HG03064 (cell line): ENCODE results near the gene RPS2.

Experiments
- ATAC-seq: cut with Tn5 transposase; IDR thresholded peaks from one replicate; pipeline ENCODE4 v1.9.1; 2021; ENCODE audit warnings: low read depth; ENCODE audit not compliant: unreplicated experiment

RPS2 gene

DNA sequence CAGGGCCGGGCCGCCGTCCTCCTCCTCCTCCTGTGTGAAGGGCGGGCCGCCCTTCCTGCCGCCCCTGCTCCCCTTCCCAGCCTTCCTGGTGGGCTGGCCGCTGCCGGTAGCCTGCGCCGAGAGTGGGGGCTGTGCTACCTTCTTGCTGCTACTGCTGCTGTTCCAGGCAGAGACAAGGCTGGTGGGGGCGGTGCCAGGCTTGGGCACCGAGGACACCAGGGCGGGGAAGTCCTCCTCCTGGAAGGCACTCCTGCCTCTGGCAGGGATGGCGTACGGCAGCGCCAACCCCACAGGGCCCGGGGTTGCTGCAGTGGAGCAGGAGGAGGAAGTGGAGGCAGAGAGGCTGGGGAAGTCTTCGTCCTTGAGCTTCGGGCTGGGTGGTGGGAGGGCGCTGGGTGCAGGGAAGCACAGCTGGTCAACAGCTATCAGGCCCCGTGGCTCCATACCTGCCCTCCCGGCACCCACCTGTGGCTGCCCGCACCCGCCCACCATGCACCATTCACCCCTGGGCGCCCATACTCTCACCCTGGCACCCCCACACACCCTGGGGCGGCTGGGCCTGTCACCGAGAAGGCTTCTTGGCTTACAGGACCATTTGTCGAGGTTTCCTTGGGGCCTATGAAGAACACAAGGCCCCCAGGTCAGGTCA lies 35.4 kb upstream of the RPS2 start:
- ATAC-seq: no peak

- no peak for ATAC-seq
These were observed 34.5 kb upstream of the RPS2 start for GRCh38 chr16:1998852-1999801.

DNA sequence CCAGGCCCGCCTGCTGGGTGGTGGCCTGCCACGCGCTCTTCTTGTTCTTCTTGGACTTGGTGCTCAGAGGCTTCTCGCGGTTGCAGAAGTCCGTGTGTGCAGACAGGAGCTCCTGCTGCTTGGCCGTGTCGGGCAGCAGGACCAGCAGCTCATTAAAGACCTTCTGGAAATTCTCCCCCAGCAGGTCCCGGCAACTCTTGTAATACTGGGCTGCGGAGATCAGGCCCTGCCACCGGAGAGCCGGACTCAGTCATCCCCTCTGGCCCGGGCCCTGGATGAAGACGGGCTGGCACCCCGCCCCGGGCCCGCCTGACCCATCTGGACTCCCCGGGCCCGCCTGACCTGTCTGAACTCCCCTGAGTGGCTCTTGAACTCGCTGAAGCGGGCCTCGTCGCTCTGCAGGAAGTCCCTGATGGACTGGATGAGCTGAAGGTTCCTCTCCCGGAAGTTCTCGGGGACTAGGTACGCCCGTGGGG lies 33.8 kb upstream of the RPS2 start:
- ATAC-seq: no peak

- ATAC-seq: no peak
These were observed 33.1 kb upstream of the RPS2 start for GRCh38 chr16:1997494-1998359.

- ATAC-seq: no peak
These were observed 29.1 kb upstream of the RPS2 start for GRCh38 chr16:1993731-1994131.

- no peak for ATAC-seq
These were observed 28.2 kb upstream of the RPS2 start for GRCh38 chr16:1992704-1993317.

GRCh38 chr16:1991948-1992703 lies 27.5 kb upstream of the RPS2 start:
- ATAC-seq: peak; percentile 42

DNA sequence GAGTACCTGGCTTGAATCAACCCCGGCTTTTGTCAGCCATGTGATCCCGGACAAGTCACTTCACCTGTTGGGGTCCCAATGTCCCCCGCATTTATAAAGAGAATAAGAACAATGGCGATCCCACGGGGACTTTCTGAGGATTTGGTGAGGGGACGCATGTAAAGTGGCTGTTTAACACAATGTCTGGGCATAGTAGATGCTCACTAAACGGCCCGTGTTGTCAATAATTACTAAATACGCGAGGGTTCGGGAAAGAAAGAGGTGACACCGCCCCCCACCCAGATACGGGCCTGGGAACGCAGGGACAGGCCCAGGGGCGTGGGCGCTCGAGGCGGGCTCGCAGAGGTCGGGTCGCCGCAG lies 26.9 kb upstream of the RPS2 start:
- no peak for ATAC-seq

- ATAC-seq: no peak
These were observed 26.5 kb upstream of the RPS2 start for GRCh38 chr16:1991135-1991551.

GRCh38 chr16:1990351-1991134 lies 25.9 kb upstream of the RPS2 start:
- no peak for ATAC-seq

- ATAC-seq: no peak
These were observed 25.4 kb upstream of the RPS2 start for GRCh38 chr16:1990101-1990350.

DNA sequence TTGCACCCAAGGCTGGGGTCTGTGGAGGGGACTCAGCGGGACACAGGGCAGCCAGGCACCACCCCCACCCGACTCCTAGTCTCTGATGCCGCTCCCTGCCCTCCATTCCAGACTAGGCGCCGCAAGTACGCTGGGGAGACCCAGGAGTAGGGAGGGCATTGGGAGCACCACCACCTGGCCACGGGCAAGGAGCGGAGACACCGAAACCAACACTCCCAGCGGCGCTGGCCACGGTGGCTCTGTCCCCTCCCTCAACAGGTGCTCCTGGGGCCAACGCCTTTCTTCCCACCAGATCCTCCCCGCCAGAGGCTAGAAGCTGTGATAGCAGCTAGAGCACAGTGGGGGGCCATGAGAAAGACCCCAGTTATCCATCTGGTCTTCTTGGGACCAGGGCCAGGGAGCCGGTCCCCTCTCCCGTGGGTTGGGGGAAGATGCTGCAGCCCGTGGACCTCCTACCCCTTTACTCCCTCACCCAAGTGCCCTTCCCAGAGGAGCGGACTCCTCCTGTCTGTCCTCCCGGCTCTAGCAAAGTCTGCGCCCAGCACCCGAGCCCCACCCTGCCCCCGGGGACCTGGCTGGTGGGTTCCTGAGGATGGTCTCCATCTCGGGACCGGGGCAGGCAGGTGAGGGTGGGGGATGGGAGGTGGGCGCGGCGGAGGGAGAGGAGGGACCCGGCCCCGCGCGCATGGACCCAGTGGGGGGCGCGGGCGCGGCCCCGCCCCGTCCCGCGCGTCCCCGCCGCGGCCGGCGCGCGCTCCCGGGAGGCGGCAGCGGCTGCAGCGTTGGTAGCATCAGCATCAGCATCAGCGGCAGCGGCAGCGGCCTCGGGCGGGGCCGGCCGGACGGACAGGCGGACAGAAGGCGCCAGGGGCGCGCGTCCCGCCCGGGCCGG lies 24.8 kb upstream of the RPS2 start, which contains the start of gene SYNGR3:
Gene SYNGR3 (plus strand): TSS at position 762 of the 892 bp plus-strand sequence. CDS start 133 bp downstream, outside the sequence.
- ATAC-seq: no peak

- no peak for ATAC-seq
These were observed 22.6 kb upstream of the RPS2 start for GRCh38 chr16:1987198-1987597.

GRCh38 chr16:1985466-1986150 lies 21.0 kb upstream of the RPS2 start:
- ATAC-seq: no peak

- ATAC-seq: no peak
These were observed 20.0 kb upstream of the RPS2 start for GRCh38 chr16:1984347-1985225.

- ATAC-seq: peak; percentile 64
These were observed 19.1 kb upstream of the RPS2 start, which contains the start of gene GFER for GRCh38 chr16:1983544-1984346. GFER (plus strand) TSS chr16:1984193; CDS start chr16:1984219, 26 bp downstream.
